HUES64 (cell line): ENCODE measurements around the gene CLEC4C.

Experiments
- H3K27ac ChIP-seq: 2 replicates; pipeline ENCODE4 v1.7.0; 2013; ENCODE audit warnings: low read depth, low read length, inconsistent platforms
- H3K27me3 ChIP-seq: 2 replicates; pipeline ENCODE4 v1.6.1; 2013; ENCODE audit warnings: mild to moderate bottlenecking, low read length; ENCODE audit not compliant: insufficient read depth
- H3K36me3 ChIP-seq: 2 replicates; pipeline ENCODE4 v1.6.1; 2013; ENCODE audit warnings: mild to moderate bottlenecking, low read length; ENCODE audit not compliant: insufficient read depth
- H3K4me1 ChIP-seq: 2 replicates; pipeline ENCODE4 v1.6.1; 2013; ENCODE audit warnings: mild to moderate bottlenecking, low read length, moderate library complexity; ENCODE audit not compliant: insufficient read depth
- H3K4me3 ChIP-seq: 2 replicates; pipeline ENCODE4 v1.5.1; 2013; ENCODE audit warnings: mild to moderate bottlenecking, low read length, moderate library complexity
- H3K9ac ChIP-seq: 2 replicates; pipeline ENCODE4 v1.6.1; 2013; ENCODE audit warnings: mild to moderate bottlenecking, low read depth, low read length
- H3K9me3 ChIP-seq: 2 replicates; pipeline ENCODE4 v1.6.1; 2013; ENCODE audit warnings: low read depth, low read length; ENCODE audit not compliant: insufficient read depth
- WGBS: fragments of 150-250, 120-280 bp; methylation state at CpG from one replicate; pipeline ENCODE4 v1.1.7; 2013; ENCODE audit warnings: missing lambda C conversion rate; 5-methylcytosine and 5-hydroxymethylcytosine counted together

CLEC4C gene

GRCh38 chr12:7693793-7694192 lies 53.4 kb downstream of the CLEC4C start:
- no peak overlapping the region for H3K9ac ChIP-seq
- H3K27ac ChIP-seq, result no peak overlapping the region
- H3K4me3 ChIP-seq, result no peak overlapping the region
- peaks cover 19% of the 10 kb centered on the region for H3K4me1 ChIP-seq
- no peaks in the 10 kb centered on the region for H3K27me3 ChIP-seq
- H3K9me3 ChIP-seq, result no peaks in the 10 kb centered on the region
- WGBS, result 75% methylated on average over 6 of the region's 6 CpGs
- no peaks in the 10 kb centered on the region for H3K36me3 ChIP-seq

- no peak overlapping the region for H3K4me3 ChIP-seq
These were observed 65.6 kb downstream of the CLEC4C start for GRCh38 chr12:7681535-7681934.

More at GRCh38 chr12:7681535-7681934, 65.6 kb downstream of the CLEC4C start:
- Histone ChIP-seq H3K27ac (no peak overlapping the region), H3K9me3 (no peaks in the 10 kb centered on the region), H3K36me3 (no peaks in the 10 kb centered on the region), H3K27me3 (no peaks in the 10 kb centered on the region), H3K9ac (no peak overlapping the region), H3K4me1 (no peaks in the 10 kb centered on the region; the same call in 1 of the 2 replicates)
- 48% methylated on average over 2 of the region's 2 CpGs for WGBS
